ENCODE data around the gene HES1.
"Not testable (repeated sequence)": the region's sequence is repeated elsewhere in the genome, so short reads cannot be mapped to it uniquely, and the experiment has no call there.

The HES1 gene

DNA sequence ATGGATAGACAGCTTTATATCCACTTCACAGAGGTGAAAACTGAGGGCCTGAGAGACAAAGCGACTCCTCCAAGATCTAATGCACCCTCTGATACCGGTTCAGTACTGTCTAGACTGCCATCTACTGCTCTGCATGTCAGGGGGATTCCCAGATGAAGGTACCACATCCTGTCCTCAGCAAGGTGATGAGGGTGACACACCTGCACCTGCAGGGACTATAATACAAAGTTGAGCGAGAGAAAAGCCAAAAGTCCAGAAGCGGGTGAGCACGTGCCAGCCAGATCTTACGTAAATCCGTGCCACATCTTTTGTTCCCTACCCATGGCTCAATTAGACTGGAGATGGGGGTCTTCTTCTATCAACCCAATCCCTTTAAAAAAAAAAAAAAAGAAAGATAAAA lies 32.4 kb upstream of the HES1 start:
- DNase-seq, result no peak

DNA sequence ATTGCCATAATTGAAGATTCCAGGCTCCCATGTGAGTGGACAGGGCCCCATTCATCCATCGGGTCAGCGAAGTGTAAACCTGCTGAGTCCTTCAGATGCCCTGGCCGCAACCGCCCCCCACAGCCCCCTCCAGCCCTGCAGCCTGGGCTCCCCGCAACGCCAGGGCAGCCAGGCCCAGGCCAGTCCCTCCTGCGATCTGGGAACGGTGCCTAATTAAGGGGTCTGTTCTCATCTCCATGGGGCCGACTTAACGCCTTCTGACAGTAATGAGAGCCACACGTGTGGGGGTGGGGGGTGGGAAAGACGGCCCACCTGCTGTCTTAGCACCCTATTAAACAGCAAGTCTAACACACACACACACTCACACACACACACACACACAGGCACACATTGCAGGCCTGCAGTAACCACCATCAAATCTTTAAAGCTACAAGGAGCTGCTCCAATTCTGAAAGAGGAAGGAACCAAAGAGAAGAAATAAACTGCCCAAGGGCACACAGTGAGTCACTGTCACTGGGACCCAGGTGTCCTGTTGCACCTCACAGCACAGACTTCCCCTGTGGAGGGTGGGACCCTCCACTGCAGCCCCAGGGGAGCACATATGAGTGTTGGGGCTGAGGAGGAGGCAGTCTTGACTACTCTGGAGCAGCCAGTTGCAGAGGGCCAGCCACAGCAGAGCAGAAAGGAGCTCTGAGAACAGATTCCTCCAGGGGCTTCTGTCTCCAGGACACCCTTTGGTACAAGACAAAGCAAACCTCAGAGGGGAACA lies 31.8 kb upstream of the HES1 start:
- DNase-seq, result no peak

DNA sequence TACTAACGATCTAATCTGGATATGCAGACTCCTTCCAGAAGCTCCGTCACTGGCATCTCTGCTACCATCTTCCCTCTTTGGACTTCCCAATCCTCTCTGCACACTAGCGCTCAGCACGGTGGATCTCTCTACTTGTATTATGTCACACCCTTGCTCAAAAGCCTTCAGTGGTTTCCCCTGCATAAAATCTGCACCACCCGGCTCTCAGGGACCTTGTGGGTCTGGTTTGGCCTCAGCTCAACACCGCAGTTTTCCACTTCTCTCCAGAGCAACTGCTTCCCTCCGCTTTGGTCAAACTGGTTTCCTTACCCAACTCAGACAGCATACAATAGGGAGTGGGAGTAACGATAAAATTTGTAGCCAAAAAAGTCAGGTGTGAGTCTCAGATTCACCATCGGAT lies 30.7 kb upstream of the HES1 start:
- no peak for DNase-seq

DNA sequence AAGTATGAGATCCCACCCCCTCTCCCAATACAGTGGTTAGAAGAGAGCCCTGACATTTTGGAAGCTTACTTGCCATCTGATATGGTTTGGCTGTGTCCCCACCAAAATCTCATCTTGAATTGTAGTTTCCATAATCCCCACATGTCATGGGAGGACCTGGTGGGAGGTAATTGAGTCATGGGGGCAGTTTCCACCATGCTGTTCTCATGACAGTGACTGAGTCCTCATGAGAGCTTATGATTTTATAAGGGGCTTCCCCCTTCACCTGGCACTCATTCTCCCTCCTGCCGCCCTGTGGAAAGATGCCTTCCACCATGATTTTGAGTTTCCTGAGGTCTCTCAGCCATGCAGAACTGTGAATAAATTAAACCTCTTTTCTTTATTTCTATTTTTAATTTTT lies 28.8 kb upstream of the HES1 start:
- DNase-seq, result no peak

DNA sequence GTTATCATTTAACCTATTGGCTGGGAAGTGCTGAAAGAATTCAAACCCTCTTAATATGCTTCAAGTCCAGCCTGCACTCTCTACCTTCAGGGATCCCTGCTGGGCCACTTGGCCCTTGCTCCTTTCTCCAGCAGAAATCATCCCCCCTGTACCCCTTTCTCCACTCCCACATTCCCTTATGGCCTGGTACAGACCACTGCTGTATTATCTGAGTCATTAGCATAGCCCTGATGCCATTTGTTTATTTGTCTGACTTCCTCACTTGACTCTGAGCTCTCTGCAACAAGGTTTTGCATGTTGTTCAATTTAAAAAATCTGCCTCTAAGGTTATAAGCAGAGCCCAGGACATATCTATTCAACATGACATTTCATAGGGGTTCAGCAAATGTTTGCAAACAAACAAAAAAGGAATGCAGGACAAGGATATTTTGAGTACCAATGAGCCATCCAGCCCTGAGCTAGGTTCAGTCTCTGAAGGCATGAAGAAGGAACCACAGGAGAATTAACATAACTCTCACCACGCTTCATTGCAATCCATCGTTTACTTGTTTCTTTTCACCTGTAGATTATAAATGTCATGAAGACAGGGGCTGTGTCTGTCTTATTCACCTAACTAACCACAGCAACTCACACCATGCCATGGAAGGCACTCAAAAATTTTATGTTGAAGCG lies 26.6 kb upstream of the HES1 start:
- DNase-seq, result no peak

DNA sequence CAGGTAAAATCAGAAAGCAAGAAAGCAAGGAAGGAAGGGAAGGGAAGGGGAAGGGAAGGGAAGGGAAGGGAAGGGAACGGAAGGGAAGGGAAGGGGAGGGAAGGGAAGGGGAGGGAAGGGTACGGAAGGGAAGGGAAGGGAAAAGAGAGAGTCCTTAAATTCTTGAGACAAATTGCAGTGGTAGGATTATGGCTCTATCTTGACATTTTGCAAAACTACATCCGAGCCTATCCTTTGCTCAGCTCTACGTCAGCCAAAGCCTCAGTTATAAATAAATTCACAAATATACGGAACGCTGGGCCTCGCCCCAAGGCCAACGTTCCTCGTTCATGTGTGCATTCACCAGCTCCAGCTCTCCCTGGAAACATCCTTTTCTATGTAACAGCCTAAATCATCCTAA lies 25.5 kb upstream of the HES1 start:
- DNase-seq, result no peak

DNA sequence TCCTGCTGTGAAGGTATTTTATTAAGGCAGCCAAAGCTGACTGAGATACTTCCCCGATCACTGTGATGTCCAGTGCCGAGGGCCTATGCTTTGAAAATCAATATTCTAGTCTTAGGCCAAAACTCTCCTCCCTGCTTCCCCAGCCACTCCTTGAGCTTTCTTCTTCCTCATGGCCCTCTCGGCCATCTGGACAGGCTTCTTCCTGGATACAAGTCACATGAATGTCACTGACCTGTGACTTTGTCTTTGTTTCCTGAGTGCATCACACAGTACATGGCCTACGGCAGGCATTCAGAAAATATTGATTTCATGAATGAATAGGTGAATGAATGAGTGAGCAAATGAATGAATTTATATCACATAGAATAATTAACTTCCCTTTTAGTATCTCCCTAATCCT lies 24.6 kb upstream of the HES1 start:
- no peak for DNase-seq

DNA sequence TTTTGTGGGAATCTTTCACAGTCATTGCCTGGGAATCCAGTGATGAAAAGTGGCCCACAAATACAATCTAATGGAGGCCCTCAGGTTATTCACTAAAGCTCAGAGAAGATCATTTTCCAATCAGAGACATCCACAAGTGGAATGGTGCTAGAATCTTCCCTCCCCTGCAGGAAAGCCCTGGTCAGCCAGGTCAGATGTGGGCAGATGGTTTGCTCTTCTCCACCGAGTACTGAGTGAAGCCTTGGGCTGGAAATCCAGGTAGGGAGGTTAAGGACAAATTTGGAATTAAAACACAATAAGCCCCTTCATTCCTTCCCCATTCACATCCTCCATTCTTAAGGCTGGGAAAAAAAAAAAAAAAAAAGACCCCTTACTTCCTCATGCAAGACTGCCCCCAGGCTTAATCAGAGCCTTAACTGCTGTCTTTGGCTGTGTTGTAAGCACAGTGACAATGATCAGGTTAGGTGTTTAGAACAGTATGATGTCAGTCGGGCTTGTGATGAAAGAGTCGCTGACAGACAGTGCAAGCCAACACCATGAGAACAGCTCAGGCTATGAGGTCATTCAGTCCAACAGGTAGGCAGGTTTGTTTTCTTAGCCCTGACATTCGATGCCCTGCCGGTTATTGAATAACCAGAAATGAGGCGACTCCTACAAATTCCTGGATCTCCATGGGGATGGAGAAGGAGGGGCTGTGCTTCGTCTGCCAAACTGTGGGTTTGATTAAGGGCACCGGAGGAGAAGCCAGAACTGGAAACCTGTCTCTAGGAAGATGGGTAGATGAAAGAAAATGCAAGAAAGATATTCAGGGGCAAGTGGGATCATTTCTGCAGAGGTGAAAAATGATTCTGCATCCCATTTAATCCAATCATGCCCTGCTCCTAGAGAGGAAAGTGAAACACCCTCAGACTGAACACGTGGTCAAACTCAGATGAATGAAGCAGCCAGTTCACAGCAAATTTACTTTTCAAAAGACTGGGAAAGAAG lies 23.5 kb upstream of the HES1 start:
- DNase-seq, result peak; percentile 61

DNA sequence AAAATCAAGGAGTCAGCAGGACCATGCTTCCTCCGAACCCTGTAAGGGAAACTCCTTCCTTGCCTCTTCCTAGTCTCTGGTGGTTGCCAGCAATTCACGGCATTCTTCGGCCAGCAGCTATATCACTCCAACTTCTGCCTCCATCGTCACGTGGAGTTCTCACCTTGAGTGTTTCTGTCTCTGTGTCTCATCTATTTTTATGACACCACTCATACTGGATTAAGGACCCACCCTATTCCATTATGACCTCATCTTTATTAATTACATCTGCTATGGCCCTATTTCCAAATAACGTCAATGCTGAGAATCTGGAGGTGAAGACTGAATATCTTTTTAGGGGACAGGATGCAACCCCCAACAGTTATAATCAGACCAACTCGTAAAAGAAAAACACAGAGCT lies 21.8 kb upstream of the HES1 start:
- DNase-seq, result no peak

DNA sequence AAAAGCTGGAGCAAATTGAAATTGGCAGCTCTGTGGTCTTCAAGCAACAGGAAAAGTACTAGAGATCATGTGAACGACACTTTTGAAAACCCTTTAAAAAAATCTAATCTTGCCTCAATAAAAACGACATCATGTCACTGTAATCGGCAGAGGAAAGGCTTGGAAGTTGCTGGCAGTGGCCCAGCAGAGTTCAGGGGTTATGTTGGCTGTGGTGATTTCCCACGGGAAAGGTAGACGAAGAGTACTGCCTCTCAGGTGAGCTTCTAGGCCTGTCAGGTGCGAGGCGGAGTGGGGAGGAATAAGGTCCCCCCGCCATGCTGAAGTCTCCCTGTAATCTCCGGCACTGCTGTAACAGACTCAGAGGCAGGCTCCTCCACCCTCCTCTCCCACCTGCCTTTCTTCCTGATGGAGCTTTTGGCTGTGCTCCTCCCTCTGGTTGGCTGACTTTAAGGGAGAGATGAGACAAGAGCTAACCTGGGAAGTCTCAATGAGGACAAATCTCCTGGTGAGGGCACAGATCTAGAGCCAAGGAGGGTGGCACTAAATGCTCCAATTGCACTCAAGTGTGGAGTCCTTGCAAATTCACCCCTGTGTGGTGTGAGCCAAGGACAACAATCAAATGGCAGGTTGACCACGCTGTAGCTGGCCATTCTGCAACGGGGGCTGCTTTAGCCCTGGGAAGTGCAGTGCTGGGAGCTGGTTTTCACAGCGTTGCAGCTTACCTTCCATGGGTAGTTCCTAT lies 18.7 kb upstream of the HES1 start:
- DNase-seq, result no peak

DNA sequence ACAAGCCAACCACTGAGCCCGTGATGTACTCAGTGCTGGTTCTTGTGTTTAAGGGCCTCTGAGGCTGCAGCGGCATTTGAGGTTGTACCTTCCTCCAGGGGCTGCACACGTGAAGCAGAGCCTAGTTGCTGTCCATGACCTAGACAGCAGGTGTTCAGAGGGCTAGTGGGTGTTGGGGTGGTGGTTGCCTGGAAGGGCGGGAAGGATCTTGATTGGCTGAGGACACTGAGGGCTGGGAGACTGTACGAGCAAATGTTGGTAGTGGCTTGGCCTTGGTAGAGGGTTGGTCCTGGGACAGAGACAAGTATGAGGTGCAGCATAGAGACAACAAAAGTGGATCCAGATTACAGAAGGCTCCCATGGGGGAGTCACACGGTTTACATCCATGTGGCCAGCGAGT lies 17.0 kb upstream of the HES1 start:
- no peak for DNase-seq

DNA sequence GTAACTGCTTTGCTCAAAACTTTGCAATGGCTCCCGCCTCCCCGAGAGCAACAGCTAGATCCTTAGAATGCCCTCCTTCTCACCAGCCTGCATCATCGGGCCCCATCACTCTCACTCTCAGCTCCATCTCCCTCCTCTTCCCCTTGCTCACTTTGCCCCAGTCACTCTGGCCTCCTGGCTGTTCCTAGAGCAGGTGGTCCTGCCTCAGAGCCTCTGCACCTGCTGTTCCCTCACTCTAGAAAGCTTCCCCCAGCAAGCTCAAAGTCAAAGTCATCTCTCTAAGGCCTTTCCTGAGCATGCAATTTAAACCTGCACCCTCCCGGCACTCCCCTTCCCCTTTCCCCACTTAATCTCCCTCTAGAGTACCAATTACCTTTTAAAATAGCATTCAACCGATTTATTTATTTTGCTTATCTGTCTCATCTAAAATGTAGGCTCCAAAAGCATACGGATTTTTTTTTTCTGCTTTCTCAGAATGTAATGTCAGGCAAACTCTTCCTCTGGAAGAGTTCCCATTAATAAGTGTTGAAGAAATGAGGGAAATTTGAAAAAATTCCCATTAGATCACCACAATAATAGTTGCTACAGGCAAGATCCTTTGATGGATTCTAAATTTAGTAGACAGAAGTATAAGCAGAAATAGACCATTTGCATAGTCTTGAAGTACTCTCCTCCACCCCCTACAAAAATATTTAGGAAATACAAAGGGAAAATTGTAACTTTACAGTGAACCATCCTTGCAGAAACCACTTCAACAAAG lies 15.9 kb upstream of the HES1 start:
- no peak for DNase-seq

DNA sequence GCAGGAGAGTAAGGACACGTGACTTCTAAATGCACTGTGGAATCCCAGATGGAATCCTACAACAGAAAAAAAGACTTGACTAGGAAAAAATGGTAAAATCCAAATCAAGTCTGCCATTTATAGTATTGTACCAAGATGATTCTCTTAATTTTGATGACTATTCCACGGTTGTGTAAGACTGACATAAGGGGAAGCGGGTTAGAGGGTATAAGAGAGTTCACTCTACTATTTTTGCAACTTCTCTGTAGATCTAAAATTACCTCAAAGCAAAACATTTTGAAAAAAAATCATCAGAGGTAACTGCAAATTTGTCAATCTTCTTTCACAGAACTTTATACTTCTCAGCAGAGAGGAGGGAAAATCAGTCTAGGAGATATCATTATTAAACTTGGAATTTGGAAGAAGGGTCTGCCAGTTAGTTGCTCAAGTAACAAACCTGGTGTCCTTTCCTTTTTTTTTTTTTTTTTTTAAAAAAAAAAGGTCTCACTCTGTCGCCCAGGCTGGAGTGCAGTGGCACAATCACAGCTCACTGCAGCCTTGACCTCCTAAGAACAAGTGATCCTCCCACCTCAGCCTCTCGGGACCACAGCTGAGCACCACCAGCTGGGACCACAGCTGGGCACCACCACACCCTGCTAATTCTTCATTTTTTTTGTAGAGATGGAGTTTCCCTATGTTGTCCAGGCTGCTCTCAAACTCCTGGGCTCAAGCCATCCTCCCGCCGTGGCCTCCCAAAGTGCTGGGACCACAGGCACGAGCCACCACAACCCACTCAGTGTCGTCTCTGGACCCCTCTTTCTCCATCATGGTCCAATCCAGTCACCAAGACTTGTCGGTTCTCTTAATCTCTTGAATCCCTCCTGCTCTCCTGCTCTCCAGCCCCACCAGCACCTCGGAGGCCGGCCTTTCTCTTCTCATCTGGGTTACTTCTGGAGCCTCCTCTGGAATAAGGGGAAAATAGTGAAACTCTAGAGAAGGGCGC lies 14.9 kb upstream of the HES1 start:
- no peak for DNase-seq

DNA sequence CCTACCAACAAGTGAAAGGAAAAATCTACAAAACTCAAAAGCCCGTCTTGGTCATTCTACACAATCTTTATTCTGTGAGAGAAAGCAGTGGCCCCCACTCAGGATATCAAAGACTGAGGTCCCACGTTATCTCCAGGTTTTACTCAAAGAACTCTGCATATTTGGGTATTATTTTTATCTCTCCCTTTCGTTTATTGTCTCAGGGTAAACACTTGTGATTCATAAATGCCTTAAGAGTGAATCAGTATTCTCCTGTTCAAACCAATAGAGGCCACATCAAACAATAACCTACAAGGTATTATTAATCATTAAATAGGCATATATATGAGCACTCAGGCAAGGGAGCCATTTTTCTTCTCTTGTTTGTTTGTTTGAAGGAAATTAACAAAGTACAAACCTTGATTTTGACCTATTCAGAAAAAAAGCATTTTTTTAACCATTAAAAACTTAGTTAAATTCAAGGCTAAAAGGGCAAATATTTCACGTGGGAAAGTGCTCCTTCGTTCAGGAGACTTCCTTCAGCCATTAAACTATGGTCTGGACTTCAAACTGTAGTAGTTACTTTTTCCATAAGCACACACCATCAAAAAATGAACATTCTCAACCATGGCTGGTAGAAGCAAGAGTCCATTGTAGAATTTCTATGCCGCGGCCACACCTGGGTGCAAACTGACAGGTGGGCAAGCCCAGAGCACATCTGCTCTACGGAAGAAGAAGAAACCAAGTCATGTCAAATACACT lies 13.9 kb upstream of the HES1 start:
- no peak for DNase-seq

DNA sequence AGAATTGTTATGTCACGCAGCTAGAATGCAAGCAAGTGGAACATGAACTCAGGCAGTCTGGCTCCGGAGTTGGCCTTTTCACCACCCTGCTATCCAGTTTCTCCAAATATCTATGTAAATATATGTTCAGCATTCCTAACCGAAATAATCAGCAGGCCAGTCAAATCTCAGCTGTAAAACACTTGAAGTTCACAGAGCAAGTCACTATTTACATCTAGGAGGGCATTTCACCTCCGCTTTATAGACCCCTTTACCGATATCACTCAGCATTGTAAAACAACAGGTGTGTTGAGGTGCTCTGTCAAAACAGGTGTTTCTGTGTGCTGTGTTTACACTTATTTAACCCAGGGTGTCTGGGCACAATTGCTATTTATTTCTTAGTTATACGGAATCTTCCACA lies 12.2 kb upstream of the HES1 start:
- DNase-seq, result no peak

DNA sequence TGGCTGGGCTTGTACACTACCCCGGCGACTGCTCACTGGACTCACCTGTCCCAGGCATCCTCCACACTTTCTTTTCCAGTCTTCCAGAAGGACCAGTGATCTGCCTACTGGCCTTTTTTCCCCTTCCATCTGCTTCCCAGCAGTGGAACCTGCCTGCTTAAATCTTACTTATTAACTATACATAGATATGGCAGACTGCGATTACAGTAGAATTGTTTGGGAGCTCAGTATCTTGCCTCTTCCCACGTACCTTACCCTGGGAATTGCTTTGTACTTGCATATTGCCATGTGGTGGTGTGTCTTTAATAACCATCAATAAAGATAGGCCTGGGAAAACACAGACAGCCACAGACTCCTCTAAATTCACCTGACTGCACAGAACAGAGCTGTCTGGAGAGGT lies 11.8 kb upstream of the HES1 start:
- DNase-seq, result no peak

DNA sequence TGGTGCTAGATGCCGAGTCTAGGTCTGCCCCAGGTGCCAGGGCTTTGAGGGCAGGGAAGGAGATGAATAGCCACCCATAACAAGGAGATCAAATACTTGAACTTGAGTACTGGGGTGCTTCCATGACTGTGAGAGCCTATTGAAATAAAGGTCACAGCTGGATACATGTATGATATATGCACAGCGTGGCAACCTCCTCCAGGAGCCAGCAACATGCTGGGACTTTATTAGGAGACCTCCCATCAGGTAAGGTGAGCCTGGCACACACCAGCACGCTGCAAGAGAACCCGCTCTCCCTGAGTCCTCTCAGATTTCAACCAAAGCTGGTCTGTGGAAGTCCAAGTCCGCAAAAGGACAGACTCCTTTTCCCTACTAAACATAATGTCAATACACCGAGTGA lies 10.5 kb upstream of the HES1 start:
- DNase-seq, result no peak

DNA sequence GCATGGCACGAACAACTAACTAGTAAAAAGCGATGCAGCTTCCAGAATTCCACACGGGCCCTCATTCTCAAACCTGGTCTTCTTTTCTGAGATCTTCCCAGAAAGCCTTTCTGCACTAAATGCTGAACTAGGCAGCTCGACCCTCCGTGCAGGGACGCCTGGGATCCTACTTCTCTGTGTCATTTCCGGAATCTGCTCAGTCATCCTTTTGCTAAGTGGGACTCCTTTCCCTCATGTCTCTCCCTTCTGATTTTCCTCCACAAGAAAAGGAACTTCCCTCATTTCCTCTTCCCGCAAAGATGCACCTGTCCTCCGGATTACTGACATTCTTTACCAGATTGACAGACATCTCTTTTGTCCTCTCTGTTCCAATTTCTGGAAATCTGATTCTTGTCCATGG lies 9.2 kb upstream of the HES1 start:
- no peak for DNase-seq

DNA sequence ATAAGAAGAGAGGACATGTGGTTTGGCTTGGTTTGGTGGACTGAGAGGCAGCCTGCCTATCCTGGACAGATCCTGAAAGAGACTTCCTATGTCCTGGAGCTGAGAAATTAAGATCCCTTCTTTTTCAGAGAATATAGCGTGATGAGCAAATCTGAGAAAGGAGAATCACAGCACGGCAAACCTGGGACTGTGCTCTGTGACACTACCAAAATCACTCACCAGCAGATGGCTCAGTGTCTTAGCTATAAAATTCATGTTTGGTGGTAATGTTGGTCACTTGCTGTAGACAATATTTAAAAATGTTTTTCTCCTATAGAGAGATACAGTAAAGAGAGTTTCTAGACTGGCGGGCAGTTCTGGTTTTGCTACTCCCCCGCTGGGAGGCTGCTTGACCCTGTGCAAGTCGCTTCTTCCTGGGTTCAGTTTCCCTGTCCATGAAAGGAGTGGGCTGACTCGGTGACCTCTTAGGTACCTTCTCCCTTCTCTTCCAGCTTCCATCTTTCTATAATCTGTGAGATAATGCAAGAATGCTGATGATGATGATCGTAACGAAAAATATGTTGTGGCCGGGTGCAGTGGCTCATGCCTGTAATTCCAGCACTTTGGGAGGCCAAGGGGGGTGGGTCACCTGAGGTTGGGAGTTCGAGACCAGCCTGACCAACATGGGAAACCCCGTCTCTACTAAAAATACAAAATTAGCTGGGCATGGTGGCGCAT lies 7.6 kb upstream of the HES1 start:
- DNase-seq, result no peak

DNA sequence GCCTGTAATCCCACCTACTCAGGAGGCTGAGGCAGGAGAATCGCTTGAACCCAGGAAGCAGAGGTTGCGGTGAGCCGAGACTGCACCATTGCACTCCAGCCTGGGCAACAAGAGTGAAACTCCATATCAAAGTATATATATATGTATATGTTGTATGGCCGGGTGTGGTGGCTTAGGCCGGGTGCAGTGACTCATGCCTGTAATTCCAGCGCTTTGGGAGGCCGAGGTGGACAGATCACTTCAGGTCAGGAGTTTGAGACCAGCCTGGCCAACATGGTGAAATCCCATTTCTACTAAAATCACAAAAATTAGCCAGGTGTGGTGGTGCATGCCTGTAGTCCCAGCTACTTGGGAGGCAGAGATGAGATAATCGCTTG lies 7.0 kb upstream of the HES1 start:
- DNase-seq, result not testable (repeated sequence)

Measured in NCI-H748 treated with DMSO at 0.1 percent for 48 hours (cell line).